Lower leg skin (tissue), 3 donors: ENCODE data around the gene SMIM13.

Source experiments
- POLR2A ChIP-seq, 2 donors: fragments of 450-650 bp; IDR thresholded peaks; one replicate each; pipeline ENCODE4 v1.6.1; 2016 to 2017; ENCODE audit warnings: antibody characterized with exemption in 2 of 2, mild to moderate bottlenecking in 1 of 2, moderate library complexity in 1 of 2
- TF ChIP-seq, protein P1 (sequence below), 3 donors: fragments of 450-650 bp; IDR thresholded peaks; one replicate each; pipeline ENCODE4 v1.5.1; 2016; ENCODE audit warnings: antibody characterized with exemption in 3 of 3, mild to moderate bottlenecking in 3 of 3, moderate library complexity in 2 of 3

- TF ChIP-seq, protein P1, sequence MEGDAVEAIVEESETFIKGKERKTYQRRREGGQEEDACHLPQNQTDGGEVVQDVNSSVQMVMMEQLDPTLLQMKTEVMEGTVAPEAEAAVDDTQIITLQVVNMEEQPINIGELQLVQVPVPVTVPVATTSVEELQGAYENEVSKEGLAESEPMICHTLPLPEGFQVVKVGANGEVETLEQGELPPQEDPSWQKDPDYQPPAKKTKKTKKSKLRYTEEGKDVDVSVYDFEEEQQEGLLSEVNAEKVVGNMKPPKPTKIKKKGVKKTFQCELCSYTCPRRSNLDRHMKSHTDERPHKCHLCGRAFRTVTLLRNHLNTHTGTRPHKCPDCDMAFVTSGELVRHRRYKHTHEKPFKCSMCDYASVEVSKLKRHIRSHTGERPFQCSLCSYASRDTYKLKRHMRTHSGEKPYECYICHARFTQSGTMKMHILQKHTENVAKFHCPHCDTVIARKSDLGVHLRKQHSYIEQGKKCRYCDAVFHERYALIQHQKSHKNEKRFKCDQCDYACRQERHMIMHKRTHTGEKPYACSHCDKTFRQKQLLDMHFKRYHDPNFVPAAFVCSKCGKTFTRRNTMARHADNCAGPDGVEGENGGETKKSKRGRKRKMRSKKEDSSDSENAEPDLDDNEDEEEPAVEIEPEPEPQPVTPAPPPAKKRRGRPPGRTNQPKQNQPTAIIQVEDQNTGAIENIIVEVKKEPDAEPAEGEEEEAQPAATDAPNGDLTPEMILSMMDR (IDR thresholded peaks at IDR 0.05), result no peak
- TF ChIP-seq POLR2A (IDR thresholded peaks at IDR 0.05), result no peak
These were observed 333 bp upstream of the SMIM13 start for GRCh38 chr6:11093376-11093625.
